ENCODE data around the gene SIPA1L3.

- TF ChIP-seq POLR2A (IDR thresholded peaks at IDR 0.05) (no peak), POLR2AphosphoS5 (IDR thresholded peaks at IDR 0.05) (no peak)
- TF ChIP-seq, protein P1, sequence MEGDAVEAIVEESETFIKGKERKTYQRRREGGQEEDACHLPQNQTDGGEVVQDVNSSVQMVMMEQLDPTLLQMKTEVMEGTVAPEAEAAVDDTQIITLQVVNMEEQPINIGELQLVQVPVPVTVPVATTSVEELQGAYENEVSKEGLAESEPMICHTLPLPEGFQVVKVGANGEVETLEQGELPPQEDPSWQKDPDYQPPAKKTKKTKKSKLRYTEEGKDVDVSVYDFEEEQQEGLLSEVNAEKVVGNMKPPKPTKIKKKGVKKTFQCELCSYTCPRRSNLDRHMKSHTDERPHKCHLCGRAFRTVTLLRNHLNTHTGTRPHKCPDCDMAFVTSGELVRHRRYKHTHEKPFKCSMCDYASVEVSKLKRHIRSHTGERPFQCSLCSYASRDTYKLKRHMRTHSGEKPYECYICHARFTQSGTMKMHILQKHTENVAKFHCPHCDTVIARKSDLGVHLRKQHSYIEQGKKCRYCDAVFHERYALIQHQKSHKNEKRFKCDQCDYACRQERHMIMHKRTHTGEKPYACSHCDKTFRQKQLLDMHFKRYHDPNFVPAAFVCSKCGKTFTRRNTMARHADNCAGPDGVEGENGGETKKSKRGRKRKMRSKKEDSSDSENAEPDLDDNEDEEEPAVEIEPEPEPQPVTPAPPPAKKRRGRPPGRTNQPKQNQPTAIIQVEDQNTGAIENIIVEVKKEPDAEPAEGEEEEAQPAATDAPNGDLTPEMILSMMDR (IDR thresholded peaks at IDR 0.05): no peak
These were observed 228.4 kb downstream of the SIPA1L3 start for GRCh38 chr19:38135150-38135998.

Measured in upper lobe of left lung (tissue), 4 donors.